Measurements from ENCODE around the gene ABCA5.

GRCh38 chr17:69323806-69324205 lies 3.1 kb downstream of the ABCA5 start:
- TF ChIP-seq CTCF (IDR thresholded peaks at IDR 0.05; ENCODE audit: low read depth, low read length): no peak
- TF ChIP-seq EZH2phosphoT487 (IDR thresholded peaks at IDR 0.05; ENCODE audit: low read depth): no peak
